Measurements from ENCODE around the gene WASHC3. TPM values are rescaled to one million over a fixed set of nuclear protein-coding genes. Genes with fewer than 3 reads are reported as not detected.

Gene WASHC3
- total and polyA plus RNA-seq, 10 of the 15 experiments (the other 5 are each of a cell fraction or from before 2014, with no cell fraction given) = 18.8 to 106 (median 64.3) TPM

DNA sequence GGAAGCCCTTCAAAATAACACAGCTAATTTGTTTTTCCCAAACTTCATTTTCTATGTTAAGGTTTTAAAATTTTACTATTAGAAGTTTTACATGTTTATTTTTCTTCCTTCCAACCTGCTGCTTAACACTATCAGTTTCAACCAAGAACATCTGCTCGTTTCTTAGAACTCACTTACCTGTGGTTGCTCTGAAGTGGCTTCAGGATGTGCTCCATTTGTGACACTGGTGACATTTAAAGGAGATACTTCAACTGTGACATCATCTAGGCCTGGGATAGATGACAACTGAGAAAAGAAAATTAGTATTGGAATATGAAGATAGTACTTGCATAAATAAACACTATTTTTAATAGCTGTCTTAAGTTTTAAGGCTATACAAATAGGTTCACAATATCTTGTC is 17.9 kb downstream of the WASHC3 start (continued):
- TF ChIP-seq ATF2 (IDR thresholded peaks at IDR 0.05; ENCODE audit: low read length) = peak; percentile 67
- TF ChIP-seq KLF5 (IDR thresholded peaks at IDR 0.05; ENCODE audit: partially characterized antibody) = no peak
- no peak for TF ChIP-seq JUND (IDR thresholded peaks at IDR 0.05; ENCODE audit: low read depth, low read length)
- TF ChIP-seq FOXK2 (IDR thresholded peaks at IDR 0.05) = no peak
- TF ChIP-seq MLLT1 (IDR thresholded peaks at IDR 0.05) = no peak
- no peak for TF ChIP-seq IKZF1 (conservative IDR thresholded peaks at IDR 0.05)
- 0 out of 2 replicates have a peak, but pooled peaks have one; percentile 49 for TF ChIP-seq TCF12 (IDR thresholded peaks at IDR 0.05; ENCODE audit: low read depth, low read length)

DNA sequence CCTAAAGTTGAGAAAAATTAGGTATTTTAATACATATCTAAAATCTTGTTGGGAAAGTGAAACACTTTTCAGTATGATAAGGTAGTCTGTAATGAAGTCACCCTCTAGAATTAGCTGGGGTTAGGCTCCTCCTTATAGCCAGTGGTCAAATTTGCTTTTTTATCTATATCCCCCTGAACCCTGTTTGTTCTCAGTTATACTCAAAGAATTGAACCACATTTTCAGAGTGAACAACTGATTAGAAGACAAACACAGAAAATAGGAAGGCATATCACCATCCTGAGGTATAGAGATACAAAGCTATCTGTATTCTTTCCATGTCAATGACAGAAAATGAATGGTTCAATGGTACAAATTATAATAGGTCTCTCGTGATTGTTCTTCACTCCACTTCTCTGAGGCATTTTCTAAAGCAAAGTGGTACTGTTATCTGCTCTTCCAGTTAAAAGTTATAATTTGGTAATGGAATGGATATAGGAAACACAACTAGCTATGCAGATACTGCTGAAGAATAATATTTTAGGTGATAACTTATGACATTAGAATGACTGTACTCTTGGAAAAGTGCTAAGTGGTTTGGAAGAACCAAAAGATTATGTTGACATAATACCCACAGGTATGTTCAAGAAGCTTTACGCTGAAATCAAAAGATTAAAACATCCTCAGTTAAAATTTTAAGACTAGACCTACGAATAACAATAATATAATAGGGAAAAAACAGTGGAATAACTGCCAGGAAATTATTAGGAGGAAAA is 27.6 kb downstream of the WASHC3 start:
- H3K27ac ChIP-seq (ENCODE audit: control insufficient read depth, insufficient read depth) = no peak overlapping the region
- peaks cover 0 to 19% of the 10 kb centered on the region in 2 experiments; a peak in 2 of 4 replicates for H3K36me3 ChIP-seq (ENCODE audit: control insufficient read depth in 2 of 2, insufficient read depth in 2 of 2, low read length in 1 of 2)
- no peaks in the 10 kb centered on the region for H3K79me2 ChIP-seq (ENCODE audit: control insufficient read depth, insufficient read depth, low read length)
- no peak overlapping the region for H2AFZ ChIP-seq (ENCODE audit: control insufficient read depth, low read depth, low read length)
- no peak overlapping the region for H3K4me3 ChIP-seq
- ATAC-seq (no peak), DNase-seq (ENCODE audit: low read depth, low spot score) (no peak), FAIRE-seq (no peak)
- no peaks in the 10 kb centered on the region for H3K9me3 ChIP-seq (replicated peaks; ENCODE audit: control insufficient read depth, insufficient read depth, low read length)
- no peaks in the 10 kb centered on the region for H3K27me3 ChIP-seq (replicated peaks in 1 of 2; ENCODE audit: control insufficient read depth in 2 of 2, insufficient read depth in 2 of 2, low read length in 1 of 2)
- no peak overlapping the region for H3K4me2 ChIP-seq (ENCODE audit: control insufficient read depth, insufficient read depth)
- ChIA-PET POLR2A (interaction anchor here (1.9 kb wide), 1 partner anchor 10 kb away, joined by 5 read pairs; no protein-coding TSS in a partner anchor), CTCF (interaction anchor here (2.5 kb wide), 1 partner anchor 10 kb away, joined by 5 read pairs; no protein-coding TSS in a partner anchor), RAD21 (ENCODE audit: unreplicated experiment) (no interaction called here), SMC1A (ENCODE audit: uncharacterized antibody, unreplicated experiment) (interaction anchor here (0.5 to 3.2 kb wide), 5 partner anchors 9 to 72 kb away, joined by 3 to 9 read pairs (median 3); no protein-coding TSS in a partner anchor)
- WGBS (ENCODE audit: insufficient coverage, insufficient replicate concordance, low lambda C conversion rate, missing lambda C conversion rate) = 65% methylated on average over 3 of the region's 3 CpGs
- BruUV-seq (replicated peaks) = no TSS peak
- in situ Hi-C loops (cut with MboI) = no loop called here
- intact Hi-C loops (cut with micrococcal nuclease; ENCODE audit: unreplicated experiment) = no loop called here
- no peaks in the 10 kb centered on the region for H3K4me1 ChIP-seq (ENCODE audit: control insufficient read depth, insufficient read depth, low read length)
- no peak overlapping the region for H3K9ac ChIP-seq (ENCODE audit: control insufficient read depth, insufficient read depth, low read length)
- TF ChIP-seq POU2F2 (IDR thresholded peaks at IDR 0.05; ENCODE audit: borderline replicate concordance, low read depth, low read length) (no peak), PKNOX1 (IDR thresholded peaks at IDR 0.05) (no peak), NBN (IDR thresholded peaks at IDR 0.05) (no peak), NFYB (IDR thresholded peaks at IDR 0.05; ENCODE audit: insufficient read depth, low read depth, low read length) (no peak), BRCA1 (IDR thresholded peaks at IDR 0.05; ENCODE audit: low read depth, low read length) (no peak)
- H4K20me1 ChIP-seq (ENCODE audit: control insufficient read depth, insufficient read depth) = no peaks in the 10 kb centered on the region
